ENCODE results near the gene DNASE1.

DNA sequence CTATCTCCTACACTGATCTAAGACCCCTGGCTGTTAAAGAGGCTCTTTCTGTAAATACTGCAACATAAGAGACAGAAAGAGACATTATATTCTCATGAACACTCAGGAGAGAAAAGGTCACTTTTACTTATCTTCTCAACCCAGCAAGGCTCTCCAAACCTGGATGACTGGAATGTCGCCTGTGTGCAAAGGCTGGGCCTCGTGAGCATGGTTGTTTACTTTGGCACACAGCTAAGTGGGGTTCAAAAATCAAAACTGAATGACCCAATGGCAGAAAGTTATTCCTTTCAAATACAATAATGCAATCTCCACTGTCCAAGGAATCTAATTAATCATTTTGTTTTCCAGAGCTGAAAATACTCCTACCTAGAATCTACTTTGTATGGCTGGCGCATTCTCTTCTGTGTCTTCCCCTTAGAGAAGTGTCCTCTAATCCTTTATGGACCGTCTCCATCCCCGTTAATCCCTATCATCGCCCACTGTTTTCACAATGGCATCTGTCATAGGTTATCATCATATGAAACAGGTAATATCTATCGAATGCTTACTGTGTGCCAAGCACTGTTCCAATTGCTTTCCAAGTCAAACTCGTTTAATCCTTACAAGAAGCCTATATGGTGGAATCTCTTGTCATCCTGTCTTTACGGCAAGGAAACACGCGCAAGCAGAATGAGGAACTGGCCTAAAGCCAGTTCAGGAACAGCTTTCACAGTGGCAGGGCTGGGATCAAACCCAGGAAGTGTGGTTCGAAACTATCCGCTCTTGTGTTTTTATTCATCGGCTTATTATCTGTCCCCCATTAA, 44.4 kb upstream of the DNASE1 start:
- TF ChIP-seq CTCF (conservative IDR thresholded peaks at IDR 0.05) (no peak), EZH2 (IDR thresholded peaks at IDR 0.05; ENCODE audit: low read depth) (no peak)
